Peyer's patch (tissue), 4 donors: ENCODE data around the gene FGF9. TPM values are rescaled to one million over a fixed set of nuclear protein-coding genes. Genes with fewer than 3 reads are reported as not detected.

Experiments
- DNase-seq, 3 donors: peaks; one replicate each; pipeline ENCODE4 v3.0.0-alpha.2; 2017 to 2019
- H3K27ac ChIP-seq, 4 donors: fragments of 200-600 bp; sonication (generic); one replicate each; pipeline ENCODE4 v1.5.1; 2016 to 2019
- H3K27me3 ChIP-seq, 2 donors: fragments of 200-600 bp; sonication (generic); one replicate each; pipeline ENCODE4 v1.5.1; 2019
- H3K36me3 ChIP-seq, 3 donors: fragments of 200-600 bp; sonication (generic); one replicate each; pipeline ENCODE4 v1.5.1; 2016 to 2019
- H3K4me1 ChIP-seq, 4 donors: fragments of 200-600 bp; sonication (generic); one replicate each; pipeline ENCODE4 v1.5.1; 2016 to 2019
- H3K4me3 ChIP-seq, 4 donors: fragments of 200-600 bp; sonication (generic); 1 replicate in 3 of 4; 2 replicates in 1 of 4; pipeline ENCODE4 v1.5.1; 2016 to 2019; ENCODE audit warnings: mild to moderate bottlenecking in 1 of 4
- H3K9me3 ChIP-seq, 4 donors: fragments of 200-600 bp; sonication (generic); one replicate each; pipeline ENCODE4 v1.5.1; 2016 to 2019; ENCODE audit warnings: mild to moderate bottlenecking in 1 of 4
- POLR2A ChIP-seq, 2 donors: fragments of 450-650 bp; IDR thresholded peaks; one replicate each; pipeline ENCODE4 v1.5.1; 2017; ENCODE audit warnings: antibody characterized with exemption in 2 of 2, mild to moderate bottlenecking in 2 of 2, moderate library complexity in 2 of 2
- total RNA-seq, 4 donors: library from RNA; depleted of rRNA; stranded (reverse); fragments of >200 nt; gene quantifications; one replicate each; pipeline ENCODE4 v1.1.0, GENCODE V29; 2016
- TF ChIP-seq, protein P1 (sequence below), 6 experiments: fragments of 450-650 bp in 4 of 6; fragments of 200-600 bp in 2 of 6; sonication (generic) in 1 of 6; IDR thresholded peaks; one replicate each; pipeline ENCODE4 v1.5.1; 2017 to 2019; ENCODE audit warnings: antibody characterized with exemption in 6 of 6, mild to moderate bottlenecking in 3 of 6, moderate library complexity in 1 of 6

The FGF9 gene
- total RNA-seq, 4 donors from 2014 or later, result 1.8 to 3.8 (median 2.3) TPM; not detected in 1

DNA sequence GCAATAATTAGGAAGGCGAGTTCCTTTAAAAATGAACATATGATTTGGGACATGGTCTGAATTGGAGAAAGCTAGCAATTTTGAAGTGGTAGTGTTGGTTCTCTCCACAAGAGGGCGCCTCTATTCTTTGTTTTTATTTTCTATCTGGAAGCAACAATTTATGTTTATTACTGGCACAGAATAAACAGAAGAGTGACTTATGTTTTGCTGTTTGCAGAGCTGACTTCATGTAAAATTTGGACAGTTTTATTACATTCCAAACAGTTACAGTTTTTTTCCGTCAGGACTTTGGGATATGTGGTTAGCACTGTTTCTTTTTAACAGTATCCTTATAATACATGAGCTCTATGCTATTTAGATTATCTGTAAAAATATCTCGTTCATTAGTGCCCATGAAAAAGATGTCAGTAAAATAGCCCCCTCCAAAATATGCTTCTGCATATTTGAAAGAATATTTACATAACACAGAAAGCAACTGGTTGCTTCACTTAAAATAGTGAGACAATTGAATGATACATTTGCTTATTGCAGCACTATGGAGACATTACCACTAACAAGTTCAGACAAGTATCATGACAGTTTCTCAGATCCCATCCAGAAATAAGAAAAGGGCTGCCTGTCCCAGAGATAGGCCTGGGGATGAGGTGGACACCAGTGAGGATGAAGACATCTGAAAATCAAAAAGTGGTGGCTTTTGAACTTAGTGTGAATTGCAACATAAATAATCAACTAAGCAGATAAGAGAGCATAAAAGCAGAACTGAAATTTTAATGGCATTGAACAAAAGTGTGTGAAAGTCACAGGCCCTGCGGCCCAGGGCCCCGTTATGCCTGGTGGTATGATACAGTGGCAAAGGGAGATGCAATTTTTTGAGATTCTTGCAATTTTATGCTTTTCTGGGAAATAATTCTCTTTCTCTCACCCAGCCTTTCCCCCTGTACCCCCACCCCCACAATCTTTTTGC lies 32.3 kb upstream of the FGF9 start:
- Histone ChIP-seq H3K4me1 (peaks cover 0 to 19% (median 0%) of the 10 kb centered on the region in 4 donors), H3K27me3 (no peaks in the 10 kb centered on the region), H3K36me3 (no peaks in the 10 kb centered on the region), H3K9me3 (no peaks in the 10 kb centered on the region), H3K4me3 (no peak overlapping the region), H3K27ac (peak overlapping the region in 1 of 4 donors; percentile 47)
- no peak for DNase-seq
- TF ChIP-seq POLR2A (IDR thresholded peaks at IDR 0.05), result no peak
- TF ChIP-seq, protein P1, sequence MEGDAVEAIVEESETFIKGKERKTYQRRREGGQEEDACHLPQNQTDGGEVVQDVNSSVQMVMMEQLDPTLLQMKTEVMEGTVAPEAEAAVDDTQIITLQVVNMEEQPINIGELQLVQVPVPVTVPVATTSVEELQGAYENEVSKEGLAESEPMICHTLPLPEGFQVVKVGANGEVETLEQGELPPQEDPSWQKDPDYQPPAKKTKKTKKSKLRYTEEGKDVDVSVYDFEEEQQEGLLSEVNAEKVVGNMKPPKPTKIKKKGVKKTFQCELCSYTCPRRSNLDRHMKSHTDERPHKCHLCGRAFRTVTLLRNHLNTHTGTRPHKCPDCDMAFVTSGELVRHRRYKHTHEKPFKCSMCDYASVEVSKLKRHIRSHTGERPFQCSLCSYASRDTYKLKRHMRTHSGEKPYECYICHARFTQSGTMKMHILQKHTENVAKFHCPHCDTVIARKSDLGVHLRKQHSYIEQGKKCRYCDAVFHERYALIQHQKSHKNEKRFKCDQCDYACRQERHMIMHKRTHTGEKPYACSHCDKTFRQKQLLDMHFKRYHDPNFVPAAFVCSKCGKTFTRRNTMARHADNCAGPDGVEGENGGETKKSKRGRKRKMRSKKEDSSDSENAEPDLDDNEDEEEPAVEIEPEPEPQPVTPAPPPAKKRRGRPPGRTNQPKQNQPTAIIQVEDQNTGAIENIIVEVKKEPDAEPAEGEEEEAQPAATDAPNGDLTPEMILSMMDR (IDR thresholded peaks at IDR 0.05), result peak; percentile 37 to 82 (median 80)

GRCh38 chr13:21639561-21639960 lies 31.3 kb upstream of the FGF9 start:
- TF ChIP-seq, protein P1 (IDR thresholded peaks at IDR 0.05), result no peak
- TF ChIP-seq POLR2A (IDR thresholded peaks at IDR 0.05), result no peak
- no peak overlapping the region for H3K4me3 ChIP-seq

DNA sequence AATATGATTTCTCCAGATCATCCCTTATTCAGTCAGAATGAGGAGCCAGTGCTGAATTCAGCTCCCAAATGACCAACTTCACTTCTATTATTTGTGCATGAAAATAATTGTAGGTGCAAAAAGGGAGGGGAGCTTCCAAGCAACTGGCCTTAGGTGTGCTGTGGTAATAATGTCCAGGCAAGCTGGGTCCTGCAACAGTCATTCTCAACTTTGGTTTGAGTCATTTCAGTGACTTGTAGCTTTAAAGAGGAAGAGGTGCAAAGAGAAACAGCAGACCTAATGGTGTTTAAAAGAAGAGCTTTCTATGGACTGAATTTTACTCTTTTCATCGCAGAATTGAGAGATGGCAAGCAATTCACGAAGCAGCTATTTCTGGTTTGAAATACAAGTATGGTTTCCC lies 29.2 kb upstream of the FGF9 start:
- Histone ChIP-seq H3K27ac (no peak overlapping the region), H3K4me1 (peaks cover 0 to 16% (median 0%) of the 10 kb centered on the region in 4 donors), H3K27me3 (no peaks in the 10 kb centered on the region), H3K36me3 (no peaks in the 10 kb centered on the region), H3K9me3 (no peaks in the 10 kb centered on the region), H3K4me3 (no peak overlapping the region)
- no peak for TF ChIP-seq POLR2A (IDR thresholded peaks at IDR 0.05)
- TF ChIP-seq, protein P1 (IDR thresholded peaks at IDR 0.05), result no peak
- DNase-seq, result no peak

More at GRCh38 chr13:21639561-21639960, 31.3 kb upstream of the FGF9 start:
- Histone ChIP-seq H3K36me3 (no peaks in the 10 kb centered on the region), H3K9me3 (no peaks in the 10 kb centered on the region), H3K27me3 (no peaks in the 10 kb centered on the region), H3K27ac (no peak overlapping the region), H3K4me1 (peaks cover 0 to 19% (median 0%) of the 10 kb centered on the region in 4 donors)
- no peak for DNase-seq

DNA sequence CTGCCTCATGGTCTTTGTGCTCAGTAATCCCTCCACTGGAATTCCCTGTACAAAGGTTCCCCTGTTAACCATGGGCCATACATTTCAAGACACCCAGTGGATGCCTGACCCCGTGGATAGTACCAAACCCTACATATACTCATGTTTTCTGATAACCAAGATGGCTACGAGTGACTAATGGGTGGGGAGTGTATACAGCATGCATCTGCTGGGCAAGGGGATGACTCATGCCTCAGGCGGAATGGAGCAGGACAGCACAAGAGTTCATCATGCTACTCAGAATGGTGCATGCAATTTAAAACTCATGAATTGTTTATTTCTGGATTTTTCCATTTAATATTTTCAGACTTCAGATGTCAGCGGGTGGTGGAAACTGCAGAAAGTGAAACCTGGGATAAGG lies 13.3 kb upstream of the FGF9 start:
- H3K36me3 ChIP-seq, result no peaks in the 10 kb centered on the region
- H3K9me3 ChIP-seq, result no peaks in the 10 kb centered on the region
- H3K27me3 ChIP-seq, result no peaks in the 10 kb centered on the region
- no peak overlapping the region for H3K4me3 ChIP-seq
- TF ChIP-seq, protein P1 (IDR thresholded peaks at IDR 0.05), result no peak
- TF ChIP-seq POLR2A (IDR thresholded peaks at IDR 0.05), result no peak
- H3K4me1 ChIP-seq, result peaks cover 0 to 9% (median under 1%) of the 10 kb centered on the region in 4 donors
- peak in 1 of 3 donors; percentile 56 for DNase-seq
- H3K27ac ChIP-seq, result no peak overlapping the region

GRCh38 chr13:21659087-21659486 lies 11.8 kb upstream of the FGF9 start:
- Histone ChIP-seq H3K4me3 (no peak overlapping the region), H3K36me3 (no peaks in the 10 kb centered on the region)
- TF ChIP-seq, protein P1 (IDR thresholded peaks at IDR 0.05), result no peak
- TF ChIP-seq POLR2A (IDR thresholded peaks at IDR 0.05), result no peak

More at GRCh38 chr13:21659087-21659486, 11.8 kb upstream of the FGF9 start:
- Histone ChIP-seq H3K4me1 (peaks cover 0 to 15% (median 2%) of the 10 kb centered on the region in 4 donors), H3K27ac (no peak overlapping the region), H3K9me3 (no peaks in the 10 kb centered on the region), H3K27me3 (no peaks in the 10 kb centered on the region)
- DNase-seq, result no peak
